IMR-90 (cell line): ENCODE data around the gene PGC. TPM values are rescaled to one million over a fixed set of nuclear protein-coding genes. Genes with fewer than 3 reads are reported as not detected.

ENCODE experiments used
- ELK1 ChIP-seq: fragments of 150-350 bp; IDR thresholded peaks from 2 replicates; pipeline ENCODE4 v1.6.1; 2016; ENCODE audit warnings: low read depth, mild to moderate bottlenecking, low read length, moderate library complexity, borderline replicate concordance
- MAFK ChIP-seq: IDR thresholded peaks from 2 replicates; pipeline ENCODE4 v1.6.1; 2012; ENCODE audit warnings: low read depth, low read length, improper control_type of control experiment
- MAZ ChIP-seq: IDR thresholded peaks from 2 replicates; pipeline ENCODE4 v1.6.1; 2012; ENCODE audit warnings: low read depth, mild to moderate bottlenecking, low read length, improper control_type of control experiment, moderate library complexity, borderline replicate concordance
- polyA plus RNA-seq, 3 experiments: library from polyadenylated mRNA; depleted of rRNA; stranded (reverse); fragments of >200 nt; gene quantifications; 2 replicates each; pipeline ENCODE4 v1.2.3, GENCODE V29; 2012; ENCODE audit warnings: low replicate concordance in 1 of 3
- total RNA-seq: library from RNA; depleted of rRNA; stranded (reverse); fragments of >200 nt; gene quantifications from 2 replicates; pipeline ENCODE4 v1.2.3, GENCODE V29; 2012

PGC gene
- total and polyA plus RNA-seq, 2 of the 4 experiments (the other 2 are of a cell fraction) = not detected

DNA sequence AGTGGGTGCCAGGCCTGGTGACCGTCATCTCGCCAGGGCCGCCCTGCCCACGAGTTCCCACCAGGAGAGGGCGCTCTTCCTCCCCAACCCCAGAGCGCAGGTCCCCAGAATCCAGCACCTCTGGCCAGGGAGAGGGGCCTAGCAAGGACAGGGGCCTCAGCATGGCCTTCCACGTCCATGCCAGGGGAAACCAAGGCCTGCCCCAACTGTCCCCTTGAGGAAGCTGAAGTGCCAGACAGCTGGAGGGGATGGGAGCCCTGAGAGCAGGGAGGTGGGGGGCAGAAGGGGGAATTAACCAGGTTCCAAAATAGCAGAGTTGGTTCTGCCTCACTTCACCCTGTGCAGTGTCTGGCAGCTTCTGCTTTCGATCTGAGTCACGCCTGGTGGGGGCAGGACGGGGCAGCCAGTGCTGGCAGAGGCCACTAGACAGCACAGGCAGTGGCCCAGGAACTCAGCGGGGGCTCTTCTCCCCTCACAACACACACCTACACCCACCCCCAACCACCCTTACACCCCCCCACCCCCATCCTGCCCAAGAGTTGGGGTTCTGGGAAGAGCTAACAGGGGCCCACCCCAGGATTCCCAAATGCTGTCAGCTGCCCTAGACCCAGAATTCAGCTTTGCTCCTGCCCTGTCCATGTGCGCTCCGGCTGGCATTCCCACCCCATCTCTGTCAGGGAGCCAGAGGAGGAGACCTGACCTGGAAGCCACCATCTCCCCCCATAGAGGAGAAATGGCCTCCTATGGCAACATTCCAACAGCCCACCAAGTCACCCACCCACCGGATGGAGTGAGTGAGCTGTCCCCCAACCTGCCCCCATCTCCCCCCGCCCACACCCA is 41.0 kb downstream of the PGC start (continued):
- TF ChIP-seq ELK1 (no peak), MAFK (no peak), MAZ (peak; percentile 0; the same call in 1 of the 2 replicates)
